GM18519 (cell line): ENCODE measurements around the gene CMA1.
"Not testable (repeated sequence)": the region's sequence is repeated elsewhere in the genome, so short reads cannot be mapped to it uniquely, and the experiment has no call there.

ENCODE experiments used
- ATAC-seq: cut with Tn5 transposase; IDR thresholded peaks from one replicate; pipeline ENCODE4 v1.9.1; 2021; ENCODE audit warnings: mild to moderate bottlenecking, moderate library complexity; ENCODE audit not compliant: unreplicated experiment, low FRiP score

The CMA1 gene

DNA sequence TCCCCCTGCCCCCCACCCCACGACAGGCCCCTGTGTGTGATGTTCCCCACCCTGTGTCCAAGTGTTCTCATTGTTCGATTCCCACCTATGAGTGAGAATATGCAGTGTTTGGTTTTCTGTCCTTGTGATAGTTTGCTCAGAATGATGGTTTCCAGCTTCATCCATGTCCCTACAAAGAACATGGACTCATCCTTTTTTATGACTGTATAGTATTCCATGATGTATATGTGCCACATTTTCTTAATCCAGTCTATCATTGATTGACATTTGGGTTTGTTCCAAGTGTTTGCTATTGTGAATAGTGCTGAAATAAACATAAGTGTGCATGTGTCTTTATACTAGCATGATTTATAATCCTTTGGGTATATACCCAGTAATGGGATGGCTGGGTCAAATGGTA is 37.6 kb downstream of the CMA1 start:
- not testable (repeated sequence) for ATAC-seq

DNA sequence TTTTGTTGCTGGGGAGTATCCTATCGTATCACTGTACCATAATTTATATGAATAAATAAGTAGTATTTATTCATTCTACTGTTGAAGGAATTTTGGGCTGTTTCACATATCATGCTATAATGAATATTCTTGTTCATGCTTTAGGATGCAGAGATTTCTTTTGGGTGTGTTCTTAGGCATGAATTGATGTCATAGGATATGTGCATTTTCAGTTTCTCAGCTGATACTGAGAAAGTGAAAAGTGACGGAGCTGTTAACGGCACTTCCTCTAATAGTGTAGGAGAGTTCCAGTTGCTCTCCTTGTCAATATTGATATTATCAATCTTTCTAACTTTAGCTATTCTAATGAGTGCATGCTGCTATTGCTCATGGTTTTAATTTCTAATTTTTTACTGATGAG is 42.3 kb downstream of the CMA1 start:
- no peak for ATAC-seq

DNA sequence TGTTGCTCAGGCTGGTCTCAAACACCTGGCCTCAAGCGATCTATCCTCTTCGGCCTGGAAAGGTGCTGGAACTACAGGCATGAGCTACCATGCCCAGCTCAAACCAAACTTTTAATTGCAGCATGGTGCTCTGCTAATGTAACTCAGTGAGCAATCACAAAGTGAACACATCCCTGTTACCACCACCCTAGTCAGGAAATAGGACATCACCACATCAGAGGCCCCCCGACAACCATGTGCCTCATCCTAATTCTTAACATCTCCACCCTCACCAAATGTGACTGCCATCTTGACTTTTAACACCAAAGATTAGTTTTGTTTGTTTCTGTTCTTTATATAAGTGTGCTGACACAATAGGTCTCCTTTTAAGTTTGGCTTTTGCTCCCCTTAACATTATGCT is 42.7 kb downstream of the CMA1 start:
- ATAC-seq, result no peak

DNA sequence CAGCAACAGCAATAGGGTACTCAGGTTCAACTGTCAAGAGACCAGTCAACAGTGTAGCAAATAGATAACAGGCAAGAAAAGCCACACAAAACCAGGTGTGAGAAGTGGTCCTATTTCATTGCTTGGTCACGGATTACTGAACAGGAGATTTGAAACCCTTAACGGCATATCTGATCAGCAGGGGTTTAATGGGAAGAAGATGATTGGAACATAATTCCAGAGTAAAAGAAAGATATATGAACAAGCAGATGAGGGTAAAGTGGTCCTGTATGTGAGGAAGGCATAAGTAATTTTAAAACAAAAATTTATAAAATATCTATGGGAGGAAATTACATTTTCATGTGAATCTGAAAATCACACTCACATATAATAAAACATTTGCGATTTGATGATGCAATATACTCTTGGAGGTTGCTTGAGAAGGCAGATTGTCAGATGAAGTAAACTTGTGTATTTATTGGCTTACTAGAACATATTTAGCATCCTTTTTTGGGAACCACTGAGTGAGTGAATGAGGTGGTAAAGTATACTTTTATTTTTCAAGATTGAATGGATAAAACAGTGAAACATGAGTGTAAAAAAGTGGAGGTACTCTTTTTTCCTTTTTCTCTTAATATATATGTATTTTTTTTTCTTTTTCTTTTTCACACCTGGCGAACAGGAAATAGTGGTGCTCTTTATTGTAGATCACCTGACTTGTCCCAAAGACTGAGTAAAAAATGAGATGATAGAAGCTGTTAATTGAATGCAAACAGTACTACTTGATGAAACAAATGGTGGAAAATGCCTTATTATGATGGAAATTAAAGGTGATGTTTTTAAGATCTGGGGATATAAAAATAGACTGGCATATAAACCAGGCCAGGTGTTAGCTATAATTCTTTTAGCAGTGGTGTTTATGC is 43.9 kb downstream of the CMA1 start:
- ATAC-seq, result no peak

DNA sequence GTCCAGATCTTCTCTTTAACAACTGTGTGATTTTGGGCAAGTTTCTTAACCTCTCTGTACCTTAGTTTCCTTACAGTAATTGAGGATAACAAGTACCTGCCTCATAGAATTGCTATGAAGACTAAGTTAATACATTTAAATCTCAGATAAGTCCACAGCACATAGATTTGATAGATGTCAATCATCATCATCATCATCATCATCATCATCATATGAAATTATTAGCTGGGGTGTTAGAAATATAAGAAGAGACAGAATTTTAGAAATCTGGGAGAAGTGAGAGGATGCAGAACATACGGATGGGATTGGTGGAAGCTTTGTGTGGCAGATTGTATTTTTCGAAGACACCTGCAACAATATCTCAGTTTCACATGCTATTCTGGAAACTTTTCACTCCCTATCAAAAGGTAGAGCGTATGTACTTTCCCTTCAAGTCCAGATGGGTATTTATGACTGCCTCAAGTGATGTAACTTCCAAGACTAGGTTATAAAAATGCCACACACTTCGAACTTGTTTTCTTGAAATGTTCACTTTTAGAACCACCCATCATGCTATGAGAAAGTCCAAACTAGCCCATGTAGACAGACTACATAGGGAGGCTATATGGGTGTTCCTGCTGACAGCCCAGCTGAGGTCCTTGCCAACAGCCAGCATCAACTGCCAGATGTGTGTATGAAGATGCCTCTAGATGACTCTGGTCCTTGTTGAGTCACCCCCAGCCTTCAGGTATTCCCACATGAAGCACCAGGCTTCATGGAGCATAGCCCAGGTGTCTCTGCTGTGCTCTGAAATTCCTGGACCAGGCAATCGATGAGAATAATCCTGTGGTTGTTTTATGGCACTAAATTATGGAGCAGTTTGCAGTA is 44.8 kb downstream of the CMA1 start:
- ATAC-seq, result no peak

DNA sequence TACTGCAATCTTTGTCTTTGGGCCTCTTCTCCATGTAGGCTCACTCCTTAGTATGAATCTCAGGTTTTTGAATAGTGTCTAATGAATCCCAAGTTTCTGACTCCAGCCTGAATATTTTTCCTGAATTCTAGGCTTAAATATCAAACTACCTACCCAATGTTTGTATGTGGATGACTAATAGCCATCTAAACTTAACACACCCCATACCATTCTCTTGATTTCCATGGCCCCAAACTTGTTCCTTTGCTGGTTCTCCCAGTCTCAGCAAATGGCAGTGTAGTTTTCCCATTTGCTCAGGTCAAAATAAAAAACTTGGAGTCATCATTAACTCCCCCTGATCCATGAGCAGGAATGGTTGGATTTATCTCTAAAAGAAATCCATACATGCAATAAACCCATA is 46.7 kb downstream of the CMA1 start:
- no peak for ATAC-seq

DNA sequence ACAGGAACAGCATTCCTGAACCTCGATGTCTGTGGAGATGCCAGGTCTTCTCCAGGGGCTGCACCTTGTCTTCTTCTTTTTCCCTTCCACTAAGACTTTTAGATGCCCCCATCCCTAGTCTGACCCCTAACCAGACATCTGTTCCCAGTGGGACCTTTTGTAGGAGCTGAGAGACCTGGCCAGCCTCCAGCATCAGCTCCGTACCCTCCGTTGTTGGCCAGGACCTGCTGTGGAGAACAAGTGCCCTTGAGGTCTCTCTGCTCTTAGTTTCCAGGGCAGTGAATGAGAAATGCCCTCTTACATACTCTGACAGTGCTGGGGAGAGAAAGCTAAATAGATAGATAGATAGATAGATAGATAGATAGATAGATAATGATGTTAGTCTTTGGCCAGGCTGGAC is 48.7 kb downstream of the CMA1 start:
- ATAC-seq, result no peak

DNA sequence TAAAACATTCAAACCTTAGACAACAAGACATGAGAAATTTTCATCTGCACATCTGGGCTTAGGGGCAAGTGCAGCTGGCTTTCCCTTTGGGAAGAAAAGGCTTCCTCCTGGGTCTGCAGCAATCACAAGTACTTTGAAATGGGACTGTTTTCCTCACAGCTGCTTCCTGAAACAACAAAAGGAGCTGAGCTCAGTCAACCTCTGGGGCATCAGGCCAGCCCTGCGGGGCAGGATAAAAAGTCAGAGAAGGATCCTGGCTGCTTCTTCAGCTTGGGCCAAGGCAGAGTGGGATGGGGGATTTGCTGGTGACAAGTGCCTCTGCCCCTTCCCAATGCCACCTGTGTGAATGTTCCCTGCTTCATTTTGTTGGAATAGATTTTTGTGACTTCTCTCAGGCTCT is 49.3 kb downstream of the CMA1 start:
- ATAC-seq, result no peak

DNA sequence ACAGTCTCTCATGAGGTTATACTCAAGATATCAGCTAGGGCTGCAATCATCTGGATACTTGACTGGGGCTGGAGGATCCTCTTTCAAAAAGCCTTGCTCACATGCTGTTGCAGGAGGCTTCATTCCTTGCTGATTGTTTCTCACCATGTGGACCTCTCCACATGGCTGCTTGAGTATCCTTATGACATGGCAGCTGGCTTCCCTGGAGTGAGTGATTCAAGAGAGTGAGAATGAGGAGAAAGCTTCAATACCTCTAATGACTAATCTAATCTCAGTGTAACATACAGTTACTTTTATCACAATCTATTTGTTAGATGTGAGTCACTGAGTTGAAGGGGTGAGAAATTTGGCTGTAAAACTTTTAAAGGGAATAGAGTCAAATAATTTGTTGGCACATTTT is 51.1 kb downstream of the CMA1 start:
- no peak for ATAC-seq
